NCI-H2171 treated with DMSO at 0.1 percent for 48 hours (cell line): ENCODE measurements around the gene INPP4B.

Experiments used
- DNase-seq: peaks from one replicate; lab custom pipeline; 2025; lab: John Stamatoyannopoulos, UW

The INPP4B gene

DNA sequence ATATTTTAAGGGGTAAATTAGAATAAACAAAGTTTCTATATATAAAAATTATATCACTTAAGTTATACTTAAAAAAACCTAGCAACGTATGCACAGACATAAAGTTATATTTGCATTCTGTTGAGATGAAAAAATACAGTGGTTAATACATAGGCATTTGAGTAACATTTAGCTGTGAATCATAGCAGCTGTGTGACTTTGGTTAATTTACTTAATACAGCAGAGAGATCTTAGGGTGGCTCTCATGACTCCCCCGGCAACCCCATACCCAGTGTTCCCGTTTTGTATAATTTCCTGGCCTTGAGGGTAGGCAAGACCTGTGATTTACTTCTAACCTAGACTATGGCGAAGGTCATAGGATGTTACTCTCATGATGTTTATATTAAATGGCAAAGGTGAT, 504.8 kb downstream of the INPP4B start:
- DNase-seq: no peak

DNA sequence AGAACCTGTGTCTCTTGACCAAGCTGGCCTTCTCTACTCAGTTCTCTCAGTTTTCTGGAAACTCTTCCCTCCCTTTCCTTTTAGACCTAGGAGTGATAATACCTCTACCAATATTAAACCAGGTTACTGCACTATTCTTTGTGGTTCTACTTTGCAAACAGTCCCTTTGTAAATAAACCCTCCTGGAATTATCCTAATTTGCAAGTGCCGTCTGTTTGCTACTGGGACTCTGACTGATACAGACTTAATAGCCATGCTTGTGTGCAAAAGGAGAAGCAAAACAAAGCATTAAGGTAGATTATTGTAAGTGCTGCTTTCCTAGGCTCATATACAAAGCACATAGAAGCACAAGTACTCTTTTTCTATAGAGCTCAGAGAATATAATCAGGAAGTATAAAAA, 507.0 kb downstream of the INPP4B start:
- DNase-seq: no peak

DNA sequence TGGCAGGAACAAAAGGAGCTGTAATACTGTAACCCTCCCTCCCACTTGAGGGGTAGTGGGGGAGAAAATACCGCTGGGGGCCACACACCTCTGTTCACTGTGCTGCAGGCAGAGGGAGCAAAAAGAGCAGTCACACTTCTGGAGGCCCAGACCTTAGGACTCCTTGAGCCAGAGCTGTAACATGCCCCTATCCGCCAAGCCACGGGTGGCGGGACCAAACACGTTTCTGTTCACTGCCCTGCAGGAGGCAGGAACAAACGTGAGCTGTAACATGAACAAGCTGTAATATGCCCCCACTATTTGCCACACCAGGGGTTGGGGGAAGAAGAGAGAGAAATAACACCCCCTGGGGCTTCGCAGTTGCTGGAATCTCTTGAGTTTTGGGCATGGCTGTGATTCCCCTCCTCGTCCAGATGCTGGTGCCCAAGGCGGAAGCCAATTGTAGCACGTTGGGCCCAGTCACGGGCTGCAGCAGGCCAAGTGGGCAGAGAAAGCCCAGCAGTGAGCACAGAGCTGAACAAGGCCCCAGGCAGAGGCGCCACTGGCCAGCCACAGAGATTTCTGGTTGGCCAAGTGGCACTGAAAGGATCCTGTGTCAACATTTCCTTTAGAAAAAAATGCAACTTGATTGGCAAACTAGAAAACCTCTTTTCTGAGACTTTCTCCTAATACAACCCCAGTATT, 509.7 kb downstream of the INPP4B start:
- no peak for DNase-seq

DNA sequence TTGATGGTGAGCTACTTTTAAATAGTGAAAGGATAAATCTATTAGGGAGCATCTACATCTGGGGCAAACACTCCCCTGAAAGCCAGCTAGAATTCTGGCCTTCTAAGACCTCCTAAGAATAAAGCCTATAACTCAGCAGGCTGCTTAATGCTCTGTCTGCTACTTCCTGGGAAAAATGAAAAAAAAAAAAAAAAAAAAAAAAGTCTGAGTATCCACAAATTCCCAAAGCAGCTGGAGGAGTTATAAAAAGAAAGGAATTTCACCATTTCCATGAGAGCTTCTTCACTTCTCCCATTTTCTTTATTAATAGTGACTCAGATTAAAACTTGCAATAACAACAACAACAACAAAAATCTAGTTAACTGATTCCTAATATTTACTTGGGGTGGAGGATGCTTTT, 511.2 kb downstream of the INPP4B start:
- DNase-seq: no peak

DNA sequence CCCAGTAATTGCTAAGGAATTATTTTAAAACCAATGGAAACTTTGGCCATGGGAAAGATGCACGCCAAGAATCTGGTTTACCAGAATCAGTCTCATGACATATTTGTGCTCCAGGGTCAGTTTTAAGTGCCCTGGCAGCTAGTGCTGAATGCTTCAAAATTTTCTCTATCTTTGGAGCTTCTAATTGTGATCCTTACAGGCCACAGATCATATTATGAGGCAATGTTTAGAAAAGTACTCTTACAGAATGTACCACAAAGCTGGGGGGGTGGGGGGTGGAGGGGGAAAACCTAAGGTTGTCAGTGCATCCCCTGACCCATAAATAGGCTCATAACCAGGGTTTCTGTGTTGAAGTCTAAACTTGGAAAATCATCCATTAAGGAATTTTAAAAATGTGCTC, 514.5 kb downstream of the INPP4B start:
- DNase-seq: no peak

DNA sequence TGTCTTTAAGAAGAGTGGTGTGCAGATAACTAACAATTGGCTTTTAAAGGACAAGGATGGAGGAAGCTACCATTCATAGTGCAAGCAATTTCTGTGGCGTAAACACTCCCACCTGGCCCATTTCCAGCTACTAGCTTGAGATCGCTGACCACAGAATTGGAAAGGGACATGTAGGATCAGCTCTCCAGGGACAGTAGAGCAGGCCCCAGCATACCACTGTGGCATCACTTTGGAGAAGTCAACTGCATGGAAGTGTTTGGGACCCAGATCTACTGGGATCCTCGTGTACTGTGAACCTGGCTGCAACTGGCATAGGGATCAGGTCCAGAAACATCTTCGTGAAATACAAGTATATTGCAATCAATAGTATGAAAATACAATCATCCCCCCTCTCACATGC, 515.0 kb downstream of the INPP4B start:
- DNase-seq: no peak

DNA sequence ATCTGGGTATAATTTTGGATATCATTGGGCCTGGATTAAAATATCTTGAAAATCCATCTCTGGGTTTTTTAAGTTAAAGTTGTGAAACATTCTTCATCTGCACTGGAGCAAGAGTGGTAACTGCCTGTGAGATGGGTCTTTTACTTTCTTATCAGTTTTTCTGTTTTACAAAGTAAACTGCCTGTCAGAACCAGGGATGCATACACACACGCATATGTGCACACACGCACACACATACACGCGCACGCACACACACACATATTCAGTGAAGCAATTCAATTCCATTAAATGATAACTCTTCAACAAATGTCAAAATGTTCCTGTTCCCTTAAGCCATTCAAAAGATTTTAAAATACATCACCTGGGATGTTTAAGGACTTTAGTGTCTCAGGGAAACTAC, 515.8 kb downstream of the INPP4B start:
- DNase-seq: no peak

DNA sequence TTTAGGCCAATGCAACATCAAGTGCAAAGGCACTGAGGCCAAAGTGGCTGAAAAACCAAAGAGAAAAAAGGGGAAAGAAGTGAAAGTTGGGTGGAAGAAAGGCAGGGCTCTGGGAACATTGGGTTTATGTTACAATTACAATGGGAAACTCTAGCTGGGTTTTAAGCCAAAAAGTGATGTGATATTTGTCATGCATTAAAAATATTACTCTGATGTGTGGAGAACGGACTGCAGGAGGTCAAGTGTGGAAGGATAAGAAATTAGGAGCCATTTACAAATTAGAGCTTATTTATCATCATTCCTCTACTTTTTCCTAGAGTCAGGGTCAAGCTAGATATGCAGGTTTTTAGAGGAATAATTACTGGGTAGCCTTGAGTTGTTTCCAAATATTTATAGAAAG, 516.8 kb downstream of the INPP4B start:
- no peak for DNase-seq

DNA sequence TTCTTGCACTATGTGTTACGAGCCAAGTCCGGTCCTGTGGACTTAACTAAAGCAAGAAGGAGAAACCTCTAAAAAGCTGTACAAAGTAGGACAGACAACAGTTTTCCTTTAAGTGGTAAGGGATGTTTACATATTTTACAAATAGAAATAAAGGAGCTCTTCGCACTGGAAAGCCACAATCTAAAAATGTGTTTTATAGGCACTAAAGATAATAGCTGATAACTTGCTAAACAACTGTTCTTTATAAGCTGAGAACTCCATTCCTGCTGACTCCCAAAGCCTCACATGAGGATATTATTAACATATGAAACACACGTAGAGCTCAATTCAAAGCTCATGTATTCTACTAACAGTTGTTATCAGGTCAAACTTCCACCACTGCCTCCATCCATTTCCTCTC, 519.9 kb downstream of the INPP4B start:
- no peak for DNase-seq

DNA sequence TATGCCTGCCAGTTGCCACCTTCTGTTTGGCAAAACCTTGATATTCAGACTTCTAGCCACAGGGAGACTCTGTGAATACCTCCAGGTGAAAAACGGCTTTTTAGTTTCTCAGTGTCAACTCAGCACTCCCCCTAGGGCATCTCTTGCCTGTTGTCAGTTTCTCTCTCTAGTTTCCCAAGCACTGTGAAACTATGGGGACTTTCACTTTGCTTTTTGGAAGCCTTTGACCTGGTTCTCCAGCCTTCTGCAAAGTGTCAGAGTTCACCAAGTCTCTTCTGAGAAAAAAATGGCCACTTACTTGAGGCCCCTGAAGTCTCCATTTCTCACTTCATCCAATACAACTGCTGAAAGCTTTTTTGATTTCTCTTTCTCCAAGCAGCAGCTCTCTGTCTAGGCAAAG, 521.5 kb downstream of the INPP4B start:
- DNase-seq: no peak

DNA sequence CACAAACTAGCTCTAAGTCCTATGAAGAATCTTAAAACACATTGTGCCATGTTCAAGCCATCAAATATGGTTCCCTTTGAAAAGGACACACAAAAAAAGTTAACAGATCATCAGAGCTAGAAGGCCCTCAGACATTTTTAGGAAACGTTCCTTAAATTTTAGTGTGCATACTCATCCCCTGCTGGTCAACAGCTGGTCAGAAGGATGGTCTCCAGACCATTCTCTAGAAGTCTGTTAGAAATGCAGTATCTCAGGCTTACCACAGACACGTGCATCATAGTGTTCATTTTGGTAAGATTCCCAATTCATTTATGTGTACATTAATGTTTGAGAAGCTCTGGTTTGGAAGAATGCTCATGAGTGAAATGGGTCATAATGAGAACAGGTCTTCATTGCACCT, 523.1 kb downstream of the INPP4B start:
- DNase-seq: no peak

DNA sequence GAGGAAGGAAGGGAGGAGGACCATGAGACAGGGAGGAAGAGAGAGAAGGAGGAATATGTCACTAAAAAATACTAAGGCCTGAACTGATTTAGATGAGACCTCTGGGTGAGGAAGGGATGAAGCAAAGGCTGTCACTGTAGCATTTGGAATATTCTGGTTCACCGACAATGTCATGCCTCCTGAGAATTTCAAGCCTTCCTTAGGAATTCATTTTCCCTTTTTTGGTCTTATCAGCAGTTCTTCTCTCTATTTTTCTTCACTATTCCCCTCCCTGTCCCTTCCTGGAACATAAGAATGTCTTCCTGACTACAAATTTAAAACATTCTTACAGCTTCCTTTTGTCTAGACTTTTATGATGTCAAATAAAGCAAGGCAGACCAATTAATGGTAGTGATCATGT, 527.8 kb downstream of the INPP4B start:
- no peak for DNase-seq

DNA sequence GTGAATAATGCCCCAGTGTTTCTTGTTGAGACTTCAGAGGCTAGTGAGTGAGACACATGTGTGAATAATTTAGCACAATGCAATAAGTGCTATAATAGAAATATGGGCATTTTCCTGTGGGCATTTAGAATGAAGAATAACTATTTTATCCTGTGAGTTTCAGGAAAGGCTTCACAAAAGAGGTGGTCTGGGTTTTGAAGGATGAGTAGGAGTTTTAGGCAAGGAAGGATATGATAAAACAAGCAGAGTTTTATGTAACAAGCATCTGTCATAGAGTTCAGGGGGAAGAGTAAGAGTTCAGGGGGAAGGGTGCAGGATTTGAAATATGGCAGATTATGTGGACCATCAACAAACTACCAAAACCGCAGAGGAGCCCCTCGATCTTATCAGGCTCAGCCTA, 529.2 kb downstream of the INPP4B start:
- DNase-seq: no peak

DNA sequence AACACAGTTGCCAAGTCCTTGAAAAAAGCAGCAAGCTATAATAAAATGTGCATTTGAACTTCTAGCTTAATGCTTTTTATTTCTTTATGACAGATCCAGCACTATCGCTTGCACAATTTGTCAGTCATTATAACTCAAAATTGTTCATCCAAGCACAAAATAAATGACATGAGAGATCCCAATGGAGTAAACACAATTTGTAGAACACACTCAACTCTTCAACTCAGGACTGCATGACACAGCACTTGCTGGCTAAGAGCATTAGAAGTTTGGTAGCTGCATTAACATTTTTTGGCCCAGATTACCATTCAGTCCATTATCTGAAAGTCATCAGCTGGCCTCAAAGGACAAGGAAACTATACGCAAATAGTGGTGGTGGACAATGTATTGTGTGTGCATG, 530.1 kb downstream of the INPP4B start:
- DNase-seq: no peak

DNA sequence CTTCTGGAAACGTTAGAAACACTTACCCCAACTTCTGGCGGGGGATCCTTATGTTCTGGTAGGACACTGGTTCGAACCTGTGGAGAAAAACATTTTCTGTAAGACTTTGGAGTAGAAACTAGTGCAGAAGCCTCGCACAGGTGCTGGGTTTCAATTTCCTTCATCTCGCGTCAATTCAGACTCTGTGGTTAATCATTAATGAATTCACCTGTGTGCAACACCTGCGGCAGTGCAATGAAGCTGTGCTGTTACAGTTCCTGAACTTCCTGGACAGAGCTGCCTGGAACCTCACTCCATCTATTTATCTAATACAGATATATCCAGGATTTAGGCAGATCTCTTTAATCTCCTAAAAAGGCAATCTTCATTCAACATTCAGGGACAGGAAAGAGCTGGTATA, 531.4 kb downstream of the INPP4B start:
- DNase-seq: no peak

DNA sequence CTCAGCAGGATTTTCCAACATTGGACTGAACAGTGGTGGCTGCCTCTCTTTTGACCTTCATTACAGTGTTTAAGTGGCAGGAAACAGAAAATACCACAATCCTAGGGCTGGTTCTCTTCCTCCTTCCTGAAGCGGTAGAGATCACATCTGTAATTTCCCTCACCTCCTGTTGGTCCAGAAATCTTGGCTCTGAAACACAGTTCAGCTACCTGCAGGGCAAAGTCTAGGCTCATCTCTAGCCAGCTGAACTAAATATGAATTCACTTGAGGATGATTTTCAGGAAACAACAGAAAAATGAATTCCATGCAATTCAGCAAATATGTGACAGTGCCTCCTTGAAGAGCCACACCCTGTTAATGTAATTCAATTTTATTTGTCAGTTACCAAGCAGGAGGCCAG, 531.9 kb downstream of the INPP4B start:
- DNase-seq: no peak

DNA sequence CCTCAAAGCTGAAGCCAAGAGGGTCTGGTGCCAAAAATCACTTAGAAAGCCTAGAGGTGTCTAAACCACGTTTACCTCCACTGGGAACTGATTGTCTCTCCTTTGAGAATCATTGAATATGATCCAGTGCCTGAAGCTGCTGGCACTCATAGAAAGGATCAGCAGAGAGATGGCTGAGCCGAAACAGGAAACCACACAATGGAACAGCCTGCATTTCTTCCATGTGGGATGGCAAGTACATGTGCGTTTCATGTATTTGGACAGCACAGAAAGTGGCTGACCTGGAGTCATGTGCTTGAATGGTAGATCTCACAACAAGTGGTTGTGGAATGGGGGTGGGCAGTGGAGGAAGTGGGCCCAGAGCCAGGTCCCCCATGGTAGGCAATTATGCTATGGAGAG, 533.7 kb downstream of the INPP4B start:
- no peak for DNase-seq

DNA sequence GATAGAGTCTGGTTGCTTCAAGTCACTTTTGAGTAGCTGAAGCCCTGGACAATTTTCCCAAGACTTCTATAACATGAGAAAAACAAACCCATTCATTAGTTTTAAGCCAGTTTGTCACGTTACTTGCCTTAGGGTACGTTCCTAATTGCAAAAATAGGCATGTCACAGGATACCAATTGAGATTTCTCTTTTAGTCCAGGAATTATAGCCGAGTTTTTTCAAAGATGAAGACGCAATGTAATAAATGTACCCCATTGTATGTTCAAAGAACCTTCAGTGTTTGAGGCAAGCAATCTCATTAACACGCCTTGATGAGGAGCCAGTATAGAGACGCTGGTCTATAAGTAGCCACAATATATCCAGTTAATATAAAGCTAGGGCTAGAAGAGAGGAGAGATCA, 534.2 kb downstream of the INPP4B start:
- DNase-seq: no peak

DNA sequence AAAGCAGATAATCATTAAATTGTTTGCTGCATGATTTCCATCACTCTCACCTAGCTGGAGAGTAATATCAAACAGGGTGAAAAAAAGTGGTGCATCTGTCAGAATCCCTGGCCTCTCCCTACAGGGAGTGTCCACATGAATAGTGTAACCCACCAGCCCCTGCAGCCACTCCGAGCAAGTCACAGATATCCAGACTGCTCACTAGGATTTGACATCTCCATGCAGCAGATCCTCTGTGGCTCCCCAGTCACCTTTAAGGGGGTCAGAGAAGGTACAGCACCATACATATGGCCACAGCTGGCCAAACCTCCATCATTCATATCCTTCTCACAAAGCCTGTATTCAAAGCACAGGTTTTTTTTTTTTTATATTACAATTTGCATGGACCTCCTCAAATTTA, 536.3 kb downstream of the INPP4B start:
- DNase-seq: no peak

DNA sequence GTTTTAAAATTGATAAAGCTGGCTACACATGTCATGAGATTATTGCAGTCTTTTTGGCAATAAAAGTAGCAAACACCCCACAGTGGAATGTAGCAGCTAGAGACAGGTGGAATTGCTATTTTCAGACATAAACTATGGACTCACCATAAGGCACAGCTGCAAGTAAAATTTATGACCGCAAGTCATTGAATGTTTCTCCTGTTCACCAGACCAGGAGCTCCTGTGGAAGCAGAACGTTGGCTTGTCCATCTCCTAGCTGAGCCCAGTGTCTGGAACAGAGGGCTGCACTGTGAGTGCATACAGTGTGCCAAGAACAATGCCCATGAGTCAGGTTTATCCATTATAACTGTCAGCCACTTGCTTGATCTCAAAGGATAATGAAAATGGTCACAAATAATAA, 538.2 kb downstream of the INPP4B start:
- DNase-seq: no peak

DNA sequence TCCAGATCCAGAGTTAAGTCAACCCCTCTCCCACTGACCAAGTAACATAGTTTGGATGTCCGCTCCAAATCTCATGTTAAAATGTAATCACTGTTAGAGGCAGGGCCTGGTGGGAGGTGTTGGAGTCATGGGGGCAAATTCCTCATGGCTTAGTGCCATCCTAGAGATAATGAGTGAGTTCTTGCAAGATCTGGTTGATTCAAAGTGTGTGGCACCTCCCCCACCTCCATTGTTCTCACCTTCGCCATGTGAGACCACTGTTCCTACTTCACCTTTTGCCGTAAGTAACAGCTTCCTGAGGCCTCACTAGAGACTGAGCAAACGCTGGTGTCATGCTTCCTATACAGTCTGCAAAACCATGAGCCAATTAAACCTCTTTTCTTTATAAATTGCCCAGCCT, 548.8 kb downstream of the INPP4B start:
- no peak for DNase-seq

DNA sequence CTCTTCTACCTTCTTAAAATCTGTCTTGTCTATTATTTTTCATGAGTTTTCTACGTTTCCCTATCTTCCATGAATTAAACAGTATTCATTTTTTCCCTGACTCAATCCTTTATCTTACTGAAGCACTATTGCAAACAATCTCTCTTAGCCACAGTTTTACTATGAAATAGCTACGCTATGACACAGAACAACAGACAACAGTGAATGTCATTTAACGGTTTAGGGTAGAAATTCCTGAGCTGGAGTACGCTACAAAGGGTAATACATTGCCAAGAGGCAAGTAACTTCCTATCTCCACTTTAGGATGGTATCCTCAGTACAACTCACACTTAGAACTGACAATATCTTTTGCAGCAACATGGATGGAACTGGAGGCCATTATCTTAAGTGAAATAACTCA, 552.6 kb downstream of the INPP4B start:
- no peak for DNase-seq

DNA sequence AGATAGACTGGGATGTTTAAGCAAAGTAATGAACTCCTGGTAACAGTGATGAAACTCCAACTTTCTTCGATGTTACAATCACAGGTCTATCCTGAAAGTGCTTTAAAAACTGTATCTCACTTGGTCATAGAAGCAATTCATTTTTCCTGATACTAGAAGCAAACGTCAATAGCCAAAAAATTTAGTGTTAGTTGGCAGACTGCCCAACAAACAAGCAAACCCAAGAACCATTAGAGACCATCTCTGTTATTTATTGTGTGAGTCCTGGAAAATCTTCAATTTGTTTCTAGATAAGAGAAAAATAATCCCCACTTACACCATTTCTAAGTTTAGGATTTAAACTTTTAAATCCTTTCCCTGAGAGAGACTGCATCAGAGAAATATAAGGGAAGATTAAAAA, 553.9 kb downstream of the INPP4B start:
- no peak for DNase-seq

DNA sequence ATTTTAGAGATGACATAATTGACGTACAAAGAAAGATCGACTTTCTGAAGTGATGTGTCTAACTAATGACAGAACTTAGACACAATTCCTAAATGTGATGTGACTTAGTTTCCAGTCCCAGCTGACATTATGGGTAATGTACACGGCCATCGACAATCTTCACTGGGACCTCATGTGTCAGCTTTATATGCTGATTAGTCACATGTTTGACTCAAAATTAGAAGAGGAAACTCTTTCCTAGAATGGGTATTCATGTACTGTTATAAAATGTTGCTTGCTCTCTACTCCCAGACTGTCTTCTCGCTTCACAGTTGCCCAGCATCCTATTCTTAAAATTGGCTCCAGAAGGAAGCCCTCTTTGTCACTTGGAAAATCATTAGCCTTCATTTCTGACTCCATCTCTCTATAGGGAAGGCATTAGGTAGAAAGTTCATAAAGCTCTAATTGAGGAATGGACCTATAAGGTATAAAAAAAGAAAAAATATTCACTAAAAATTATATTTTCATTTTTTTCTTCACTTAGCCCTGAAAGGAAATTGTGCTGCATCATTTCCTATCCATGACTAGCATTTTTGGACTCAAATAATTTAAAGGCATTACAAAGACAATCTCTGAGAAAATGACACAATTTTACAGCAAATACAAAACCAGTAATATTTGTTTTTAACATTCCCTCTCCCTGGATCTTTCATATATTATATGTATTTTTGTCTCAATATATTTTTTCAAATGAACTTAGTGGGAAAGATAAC, 554.6 kb downstream of the INPP4B start:
- DNase-seq: no peak
